GM19238 (cell line): ENCODE data around the gene RFX4.

Experiments used
- DNase-seq: peaks from one replicate; pipeline ENCODE4 v3.0.0; 2011; ENCODE audit warnings: low spot score; ENCODE audit not compliant: insufficient read length

RFX4 gene

GRCh38 chr12:106582641-106583230 lies at the start of gene RFX4:
TSS of gene RFX4 (plus strand) at chr12:106583004. CDS start at chr12:106583321, 317 bp downstream.
- DNase-seq: no peak

- no peak for DNase-seq
Observed at GRCh38 chr12:106541201-106541600, 41.6 kb upstream of the RFX4 start.

GRCh38 chr12:106551410-106551809 lies 31.4 kb upstream of the RFX4 start:
- no peak for DNase-seq

- no peak for DNase-seq
Observed at GRCh38 chr12:106552228-106552627, 30.6 kb upstream of the RFX4 start.

- DNase-seq: no peak
Observed at GRCh38 chr12:106564678-106565329, 18.0 kb upstream of the RFX4 start.

GRCh38 chr12:106566771-106567170 lies 16.0 kb upstream of the RFX4 start:
- no peak for DNase-seq

GRCh38 chr12:106573239-106573638 lies 9.6 kb upstream of the RFX4 start:
- no peak for DNase-seq

- no peak for DNase-seq
Observed at GRCh38 chr12:106576848-106577247, 6.0 kb upstream of the RFX4 start.

- DNase-seq: no peak
Observed at GRCh38 chr12:106580671-106581508, 1.9 kb upstream of the RFX4 start.

- no peak for DNase-seq
Observed at GRCh38 chr12:106581543-106582248, 1.1 kb upstream of the RFX4 start.

- no peak for DNase-seq
Observed at GRCh38 chr12:106582249-106582591, 584 bp upstream of the RFX4 start.

GRCh38 chr12:106583242-106584103 lies 669 bp downstream of the RFX4 start:
- no peak for DNase-seq

GRCh38 chr12:106584104-106585064 lies 1.6 kb downstream of the RFX4 start:
- DNase-seq: no peak

- no peak for DNase-seq
Observed at GRCh38 chr12:106585105-106585520, 2.3 kb downstream of the RFX4 start.

- DNase-seq: no peak
Observed at GRCh38 chr12:106585521-106586277, 2.9 kb downstream of the RFX4 start.

GRCh38 chr12:106586278-106586802 lies 3.5 kb downstream of the RFX4 start:
- DNase-seq: no peak

- DNase-seq: no peak
Observed at GRCh38 chr12:106586803-106587684, 4.2 kb downstream of the RFX4 start.

GRCh38 chr12:106588771-106589170 lies 6.0 kb downstream of the RFX4 start:
- DNase-seq: no peak
